Activated CD4-positive, alpha-beta T cell treated with anti-CD3 and anti-CD28 coated beads for 48 hours (primary cell): Measurements from ENCODE around the gene TLX2.
A peak's percentile ranks its signal among the peaks of the same experiment; 100 is the strongest.

ENCODE experiments used
- DNase-seq: peaks from one replicate; pipeline ENCODE4 v3.0.0-alpha.2; 2020

The TLX2 gene

GRCh38 chr2:74513605-74514367 lies 464 bp upstream of the TLX2 start:
- peak; percentile 49 for DNase-seq

- no peak for DNase-seq
Measured at GRCh38 chr2:74515271-74515980, 1.2 kb downstream of the TLX2 start.

GRCh38 chr2:74515981-74516633 lies 1.9 kb downstream of the TLX2 start:
- DNase-seq = peak; percentile 87

- no peak for DNase-seq
Measured at GRCh38 chr2:74516650-74517049, 2.4 kb downstream of the TLX2 start.

GRCh38 chr2:74522516-74522915 lies 8.3 kb downstream of the TLX2 start:
- DNase-seq = no peak

GRCh38 chr2:74524005-74524404 lies 9.8 kb downstream of the TLX2 start:
- no peak for DNase-seq

GRCh38 chr2:74524955-74525716 lies 10.9 kb downstream of the TLX2 start:
- no peak for DNase-seq

- DNase-seq = peak; percentile 38
Measured at GRCh38 chr2:74525717-74526648, 11.7 kb downstream of the TLX2 start, which contains the start of gene DQX1. Gene DQX1 (minus strand): TSS chr2:74526231. CDS start chr2:74525729, 502 bp downstream.

- DNase-seq = no peak
Measured at GRCh38 chr2:74526649-74527230, 12.5 kb downstream of the TLX2 start.

GRCh38 chr2:74527741-74528140 lies 13.5 kb downstream of the TLX2 start:
- DNase-seq = no peak

- peak; percentile 41 for DNase-seq
Measured at GRCh38 chr2:74528600-74529356, 14.5 kb downstream of the TLX2 start.

- peak; percentile 97 for DNase-seq
Measured at GRCh38 chr2:74529357-74530238, 15.3 kb downstream of the TLX2 start, which contains the start of the genes AUP1 and HTRA2. Gene AUP1 (minus strand): TSS chr2:74529706. CDS start chr2:74529629, 77 bp downstream. Gene HTRA2 (plus strand): TSS chr2:74529933. CDS start chr2:74530007, 74 bp downstream.

- DNase-seq = peak; percentile 58
Measured at GRCh38 chr2:74530239-74531187, 16.3 kb downstream of the TLX2 start.

- no peak for DNase-seq
Measured at GRCh38 chr2:74531666-74532065, 17.4 kb downstream of the TLX2 start.

GRCh38 chr2:74532222-74532621 lies 18.0 kb downstream of the TLX2 start:
- DNase-seq = no peak

GRCh38 chr2:74533464-74533863 lies 19.2 kb downstream of the TLX2 start:
- DNase-seq = no peak

- no peak for DNase-seq
Measured at GRCh38 chr2:74534411-74534810, 20.2 kb downstream of the TLX2 start.

- DNase-seq = no peak
Measured at GRCh38 chr2:74535440-74535965, 21.3 kb downstream of the TLX2 start.
